GM19395 (cell line): Measurements from ENCODE around the gene MFSD11.
"Not testable (repeated sequence)": the region's sequence is repeated elsewhere in the genome, so short reads cannot be mapped to it uniquely, and the experiment has no call there.

Source experiments
- ATAC-seq: cut with Tn5 transposase; IDR thresholded peaks from one replicate; pipeline ENCODE4 v1.9.1; 2021; ENCODE audit warnings: mild to moderate bottlenecking, moderate library complexity; ENCODE audit not compliant: unreplicated experiment

Gene MFSD11

DNA sequence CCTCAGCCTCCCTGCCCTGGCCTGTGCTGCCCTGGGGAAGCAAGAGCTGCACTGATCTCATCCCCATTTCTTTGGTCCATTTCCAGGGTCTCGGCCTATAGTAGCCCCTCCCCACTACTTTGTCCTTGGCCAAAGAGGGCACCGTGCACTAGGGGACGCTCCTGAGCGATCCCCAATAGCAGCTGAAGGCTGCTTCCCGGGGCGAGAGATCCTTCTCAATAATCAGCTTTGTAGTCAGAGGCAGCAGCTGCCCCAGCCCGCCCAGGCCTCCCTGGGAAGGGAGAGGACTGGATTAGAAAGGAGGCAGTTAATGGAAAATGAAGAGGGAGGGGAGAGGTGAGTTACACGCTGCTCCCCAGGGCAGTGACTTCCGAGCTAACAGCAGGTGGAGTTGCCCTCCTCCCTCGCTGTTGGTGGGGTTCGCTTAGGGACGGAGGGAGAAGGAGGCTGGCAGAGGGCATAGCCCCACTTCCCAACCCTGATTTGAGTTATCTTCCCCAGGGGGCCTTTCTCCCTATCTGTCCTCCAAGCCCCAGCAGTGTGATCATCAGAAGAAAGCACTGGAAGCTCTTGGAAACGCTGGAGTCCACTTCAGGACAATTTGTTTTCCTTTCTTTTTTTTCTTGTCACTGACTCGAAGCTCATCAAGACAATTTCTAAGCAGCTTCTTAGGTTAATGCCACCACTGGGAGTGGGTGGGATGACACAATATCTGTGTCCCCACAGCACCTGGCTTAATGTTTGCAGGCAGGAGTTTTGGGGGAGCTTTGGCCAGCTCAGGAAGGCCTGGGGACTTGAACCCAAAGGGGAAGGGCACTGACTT, 29.7 kb upstream of the MFSD11 start:
- no peak for ATAC-seq

DNA sequence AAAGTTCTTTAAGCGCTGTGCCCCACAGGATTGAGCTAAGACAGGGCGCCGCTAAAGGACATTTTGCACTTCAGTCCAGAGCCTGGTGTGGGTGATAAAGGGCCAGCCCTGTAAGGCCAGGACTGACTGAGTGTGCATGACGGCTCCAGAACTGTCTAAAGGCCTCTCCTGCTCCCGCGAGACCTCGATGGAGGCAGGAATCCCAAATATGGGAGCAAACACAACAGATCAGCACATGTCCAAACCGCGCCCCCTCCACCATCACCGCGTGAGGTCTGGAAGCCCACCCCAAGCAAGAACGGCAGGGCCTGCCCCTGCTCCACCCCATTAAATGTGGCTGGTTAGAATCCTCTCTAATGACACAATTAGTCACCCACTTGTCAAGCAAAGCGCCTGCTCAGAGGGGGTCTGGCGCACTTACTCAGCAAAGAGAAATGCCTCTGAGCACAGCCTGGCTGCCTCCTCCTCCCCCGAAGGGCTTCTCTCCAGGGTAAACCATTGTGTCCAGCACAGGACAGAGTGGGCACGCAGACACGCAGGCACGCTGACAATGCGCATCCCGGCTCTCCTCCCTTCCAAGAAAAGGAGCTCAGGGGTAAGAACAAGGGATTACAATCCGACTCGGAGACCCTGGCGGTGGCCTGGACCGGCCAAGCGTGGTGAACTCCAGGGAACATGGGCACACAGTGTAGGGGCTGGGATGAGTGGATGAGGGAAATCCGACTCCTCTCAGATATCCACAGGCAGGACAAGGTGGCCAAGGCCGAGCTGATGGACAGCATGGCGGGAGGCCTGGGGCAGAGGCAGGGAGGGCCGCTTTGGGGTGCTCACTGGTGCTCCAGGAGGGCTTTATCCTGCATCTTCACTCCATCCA, 28.6 kb upstream of the MFSD11 start:
- no peak for ATAC-seq

DNA sequence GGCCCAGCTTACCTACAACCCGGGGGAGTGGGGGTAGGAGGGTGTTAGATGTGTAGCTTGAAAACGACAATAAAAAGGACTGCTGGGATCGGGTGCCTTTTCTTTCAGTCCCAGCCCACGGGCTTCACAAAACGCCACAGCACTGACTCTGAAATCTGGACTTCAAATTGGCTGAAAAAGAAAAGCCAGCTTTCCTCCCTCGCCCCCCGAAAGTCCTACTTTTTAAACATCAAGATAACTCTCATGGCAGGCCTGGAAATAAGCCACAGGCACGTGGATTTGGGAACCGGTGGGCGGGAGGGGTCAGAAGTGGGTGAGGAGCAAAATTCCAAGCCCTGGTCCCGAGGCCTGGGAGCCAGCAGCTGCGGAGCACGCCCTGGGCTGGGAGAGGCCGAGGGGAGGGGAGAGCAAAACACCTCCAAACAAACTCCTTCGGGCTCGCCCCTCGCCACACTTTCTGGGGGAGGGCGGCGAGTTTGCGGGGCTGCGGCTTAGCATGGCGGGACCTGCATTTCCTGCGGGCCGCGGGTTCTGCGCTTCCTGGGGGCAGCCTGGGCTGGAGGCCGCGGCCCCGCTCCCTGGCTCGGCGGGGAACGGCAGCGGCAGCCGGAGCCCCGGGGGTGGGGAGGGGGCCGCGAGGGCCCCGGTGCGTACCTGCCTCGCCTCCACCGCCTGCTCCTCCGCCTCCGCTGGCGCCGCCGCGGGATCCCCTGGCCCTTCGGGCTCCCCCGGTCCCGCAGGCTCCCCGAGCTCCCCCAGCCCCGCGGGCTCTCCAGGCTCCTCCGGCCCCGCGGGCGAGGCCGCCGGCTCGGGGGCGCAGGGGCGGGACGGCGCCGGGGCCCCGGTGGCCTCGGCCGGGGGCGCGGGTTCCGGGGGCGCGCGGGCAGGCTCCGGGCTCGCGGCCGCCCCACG, 27.7 kb upstream of the MFSD11 start:
- not testable (repeated sequence) for ATAC-seq

DNA sequence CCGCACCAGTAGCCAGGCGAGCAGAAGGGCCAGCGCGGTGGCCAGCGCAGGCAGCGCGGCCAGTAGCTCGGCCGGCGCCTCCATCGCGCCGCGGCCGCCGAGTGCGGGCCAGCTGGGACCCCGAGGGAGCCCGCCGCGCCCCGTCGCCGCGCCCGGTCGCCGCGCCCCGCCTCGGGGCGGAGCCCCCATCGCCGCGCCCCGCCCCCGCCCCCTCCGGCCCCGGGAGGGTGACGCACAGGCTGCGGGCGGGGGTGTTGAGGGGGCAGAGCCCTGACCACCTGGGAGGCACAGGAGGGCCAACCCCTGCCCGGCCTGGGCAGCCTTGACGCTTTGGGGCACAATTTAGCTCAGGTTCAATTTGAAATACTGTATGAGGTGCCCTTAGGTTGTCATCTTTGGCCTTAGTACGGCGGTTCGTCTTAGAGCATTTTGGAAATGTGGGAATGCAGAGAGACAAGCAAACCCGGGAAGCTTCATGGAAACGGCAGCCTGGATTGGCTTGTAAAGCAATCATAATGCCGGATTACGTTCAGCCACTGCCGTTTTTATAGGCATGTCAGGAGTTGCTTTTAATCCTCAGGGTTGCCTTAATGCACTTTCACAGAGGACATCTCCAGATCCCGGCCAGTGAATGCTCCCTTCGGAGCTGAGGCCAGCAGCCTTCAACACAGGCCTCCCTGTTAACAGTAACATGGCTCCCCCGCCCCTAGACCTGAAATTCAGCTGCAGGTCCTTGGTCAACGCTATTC, 26.9 kb upstream of the MFSD11 start, which contains the start of gene MXRA7:
MXRA7 (minus strand) TSS at position 103 of the 749 bp plus-strand sequence; CDS start at position 84, 19 bp downstream.
- no peak for ATAC-seq

DNA sequence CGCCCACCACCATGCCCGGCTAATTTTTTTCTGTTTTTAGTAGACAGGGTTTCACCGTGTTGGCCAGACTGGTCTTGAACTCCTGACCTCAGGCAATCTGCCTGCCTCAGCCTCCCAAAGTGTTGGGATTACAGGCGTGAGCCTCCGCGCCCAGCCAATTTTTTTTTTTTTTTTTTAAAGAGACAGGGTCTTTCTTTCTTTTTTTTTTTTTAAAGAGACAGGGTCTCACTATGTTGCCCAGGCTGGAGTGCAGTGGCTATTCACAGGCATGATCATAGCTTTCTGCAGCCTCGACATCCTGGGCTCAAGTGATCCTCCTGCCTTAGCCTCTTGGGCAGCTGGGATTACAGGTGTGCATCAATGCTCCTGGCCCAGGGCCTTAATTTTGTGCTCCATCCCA, 25.6 kb upstream of the MFSD11 start:
- ATAC-seq: not testable (repeated sequence)

DNA sequence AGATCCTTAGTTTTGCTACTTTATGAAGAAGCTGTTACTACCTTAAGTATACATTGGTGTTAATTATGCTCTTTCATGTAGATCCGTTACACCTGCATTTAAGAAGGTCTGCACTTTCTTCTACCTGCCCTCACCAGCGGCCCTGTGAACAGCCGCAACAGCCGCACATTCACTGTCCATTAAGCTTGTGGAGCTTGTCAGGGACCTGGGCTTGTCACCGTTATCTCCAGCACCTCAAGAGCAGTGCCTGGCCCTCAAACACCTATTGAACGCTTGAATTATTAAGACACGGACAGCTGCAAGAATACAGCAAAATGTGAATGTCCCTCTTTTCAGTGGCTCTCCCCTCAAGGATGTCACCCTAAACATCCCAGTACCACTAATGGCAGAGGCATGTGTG, 24.2 kb upstream of the MFSD11 start:
- no peak for ATAC-seq

DNA sequence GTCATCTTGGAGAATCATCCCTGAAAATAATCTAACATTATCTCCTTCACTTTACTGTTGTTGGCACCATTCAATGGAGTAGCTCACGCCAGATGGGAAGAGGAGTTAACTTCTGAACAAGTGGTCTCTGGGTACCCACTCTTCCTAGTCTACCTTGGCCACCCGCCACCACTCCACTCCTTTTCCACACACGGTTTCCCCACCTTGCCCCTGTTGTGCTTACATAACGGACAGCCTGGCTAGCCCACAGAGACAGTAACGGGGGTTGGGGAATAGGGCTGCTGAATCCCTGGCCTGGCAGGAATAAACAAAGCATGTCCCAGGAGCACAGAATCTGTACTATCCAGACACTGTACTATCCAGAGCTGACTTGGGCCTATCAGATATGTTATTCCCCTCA, 23.6 kb upstream of the MFSD11 start:
- no peak for ATAC-seq

DNA sequence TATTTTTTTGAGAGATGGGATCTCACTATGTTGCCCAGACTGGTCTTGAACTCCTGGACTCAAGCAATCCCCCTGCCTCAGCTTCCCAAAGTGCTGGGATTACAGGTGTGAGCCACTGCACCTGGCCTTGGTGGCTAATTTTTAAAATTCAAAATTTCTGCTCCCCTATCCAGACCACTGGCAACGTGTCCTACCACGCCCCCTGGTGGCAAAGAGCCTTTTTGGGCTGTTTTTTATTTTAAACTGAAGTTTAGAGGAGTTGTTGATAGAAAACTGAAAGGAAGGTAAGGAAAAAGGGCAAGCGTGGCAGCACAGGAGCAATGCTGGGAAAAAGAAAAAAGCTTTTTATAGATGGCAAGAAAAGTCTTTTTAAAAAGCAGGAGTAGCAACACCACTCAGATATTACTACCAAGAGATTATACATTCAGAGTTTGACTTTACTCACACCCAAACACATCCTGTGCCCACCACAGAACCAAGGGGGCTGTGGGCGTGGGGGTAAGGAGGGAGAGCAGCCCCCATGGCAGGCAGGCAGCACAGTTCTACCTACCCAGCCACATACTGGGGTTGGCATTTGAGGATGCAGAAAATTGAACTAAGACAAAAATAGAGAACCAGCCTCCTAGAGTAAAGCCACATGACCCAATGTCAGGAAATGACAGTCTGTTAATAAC, 23.0 kb upstream of the MFSD11 start:
- ATAC-seq: no peak

DNA sequence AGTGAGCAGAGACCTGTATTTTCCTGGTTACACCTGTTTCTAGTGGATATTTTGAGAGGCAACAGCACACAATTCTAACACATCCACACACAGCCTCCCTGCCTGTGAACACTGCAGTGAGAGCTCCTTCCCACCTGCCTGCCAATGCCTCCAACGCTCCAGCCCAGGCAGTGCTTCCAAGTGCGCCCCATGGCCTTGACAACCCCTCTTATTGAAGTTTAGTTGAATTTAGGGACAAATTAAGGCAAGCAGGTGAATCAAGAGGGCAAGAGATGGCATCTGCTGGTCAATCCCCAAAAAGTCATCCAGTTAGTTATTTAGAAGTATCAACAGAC, 22.5 kb upstream of the MFSD11 start:
- no peak for ATAC-seq

DNA sequence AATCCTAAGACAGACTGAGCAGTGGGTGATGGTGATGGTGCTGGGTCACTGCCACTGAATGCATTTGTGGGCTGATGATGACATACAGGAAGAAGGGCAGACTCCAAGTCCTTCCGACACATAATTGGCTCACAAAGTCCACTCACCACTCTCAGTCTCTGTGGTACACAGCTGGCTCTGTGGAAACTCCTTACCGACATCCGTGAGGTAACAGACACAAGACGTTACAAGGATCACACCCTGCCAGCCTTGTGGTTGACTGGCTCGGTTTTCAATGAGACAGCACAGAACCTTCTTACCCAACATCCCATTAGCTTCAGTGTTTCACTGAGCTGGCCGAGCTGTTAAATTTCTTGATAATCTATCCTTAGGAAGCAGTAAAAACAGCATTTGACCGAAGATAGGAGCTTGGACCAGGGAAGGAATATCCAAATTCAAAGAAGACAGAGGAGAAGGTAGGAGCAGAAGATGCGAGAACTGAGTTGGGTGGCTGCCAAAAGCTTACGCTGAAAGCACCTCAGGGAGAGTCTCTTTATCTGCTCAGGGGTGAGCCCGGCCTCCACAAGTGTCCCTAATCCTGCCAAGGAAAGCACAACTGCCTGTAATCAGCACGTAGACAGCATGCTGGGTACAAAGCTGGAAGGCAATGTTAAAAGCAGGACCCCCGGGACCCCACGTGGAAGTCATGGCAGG, 21.6 kb upstream of the MFSD11 start:
- ATAC-seq: no peak

DNA sequence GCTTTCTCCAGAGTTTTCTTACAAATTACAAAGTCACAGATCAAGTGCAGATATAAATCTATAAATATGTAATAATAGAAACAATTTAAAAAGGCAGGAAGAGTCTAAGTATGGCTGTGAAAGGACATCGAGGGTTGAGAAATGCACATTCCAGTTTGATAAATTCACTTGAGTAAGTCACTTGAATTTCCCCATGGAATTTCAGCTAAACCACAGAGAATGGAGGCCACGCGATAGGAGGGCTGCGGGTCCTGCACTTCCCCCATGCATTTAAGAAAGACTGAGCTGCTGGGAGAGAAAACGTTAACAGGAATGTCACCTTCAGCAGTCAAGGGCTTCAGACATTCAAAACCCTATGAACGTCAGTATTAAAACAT, 21.1 kb upstream of the MFSD11 start:
- ATAC-seq: no peak

DNA sequence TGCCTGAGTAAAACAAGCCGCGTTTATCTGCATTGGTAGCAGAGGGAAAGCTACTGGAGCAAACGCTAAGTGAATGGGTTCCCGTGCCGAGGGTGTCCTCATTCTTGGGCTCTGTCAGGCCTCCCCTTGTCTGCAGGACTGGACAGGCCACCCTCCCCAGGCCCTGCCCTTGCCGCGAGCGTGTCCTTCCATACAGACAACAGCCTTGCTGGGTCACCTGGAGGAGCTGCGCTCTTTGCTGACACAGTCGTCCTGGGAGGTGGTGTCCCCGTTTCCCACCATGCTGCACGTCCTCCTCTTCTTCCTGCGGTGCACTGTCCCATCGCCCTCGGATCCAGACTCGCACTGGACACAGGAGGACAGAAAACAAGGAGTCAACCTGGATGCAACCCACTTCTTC, 19.4 kb upstream of the MFSD11 start:
- ATAC-seq: no peak

DNA sequence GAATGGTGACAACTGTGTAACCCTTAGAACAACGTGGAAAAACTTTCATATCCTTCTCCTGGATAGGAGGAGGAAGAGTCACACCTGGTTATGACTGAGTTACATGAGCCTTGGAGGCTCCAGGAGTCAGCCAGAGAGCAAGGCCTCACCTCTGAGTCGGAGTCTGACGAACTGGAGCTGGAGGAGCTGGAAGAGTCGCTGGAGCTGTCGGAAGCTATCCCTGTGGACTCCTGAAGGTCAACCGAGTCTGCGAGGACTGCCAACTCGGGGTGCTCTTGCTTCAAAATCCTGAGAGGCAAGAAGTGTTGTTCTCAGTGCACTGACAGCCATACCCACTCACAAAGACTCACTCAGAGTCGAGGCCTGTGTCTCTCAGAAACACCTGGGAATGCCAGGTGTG, 17.7 kb upstream of the MFSD11 start:
- ATAC-seq: no peak

DNA sequence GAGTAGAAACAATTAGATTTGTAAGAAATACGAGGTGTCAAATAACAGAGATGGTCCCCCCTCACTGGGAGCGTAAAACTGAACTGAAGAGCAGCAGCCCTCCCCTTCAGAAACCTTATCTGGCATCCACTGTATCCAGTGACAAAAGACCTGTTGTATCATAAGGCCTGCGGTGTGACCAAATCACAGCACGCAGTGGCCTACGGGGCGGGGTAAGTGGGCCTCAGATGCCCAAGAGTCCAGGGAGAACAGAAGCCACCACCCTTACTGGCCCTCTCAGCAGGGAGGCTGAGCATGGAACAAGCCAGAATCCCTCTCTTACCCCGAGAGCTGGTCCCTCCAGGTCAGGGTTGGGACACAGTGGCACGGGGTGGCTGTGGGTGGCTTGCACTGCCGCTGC, 17.0 kb upstream of the MFSD11 start:
- no peak for ATAC-seq

DNA sequence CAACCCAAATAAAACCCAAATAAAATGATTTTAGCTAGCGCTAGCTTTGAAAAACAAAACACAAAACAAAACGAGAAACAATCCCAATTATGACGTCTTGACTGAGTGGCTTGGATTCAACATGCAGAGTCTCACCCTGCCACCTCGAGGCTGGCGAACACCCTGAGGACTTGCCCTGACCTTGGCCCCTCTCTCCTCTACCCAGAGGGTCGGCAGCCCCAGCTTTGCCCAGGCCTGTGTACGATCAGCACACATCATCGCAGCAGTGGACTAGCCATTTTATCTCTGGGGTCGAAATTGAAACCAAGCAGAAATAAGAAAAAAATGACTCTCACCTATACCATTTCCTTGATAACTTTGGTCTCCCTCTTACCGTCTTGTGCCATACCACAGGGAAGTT, 16.5 kb upstream of the MFSD11 start:
- ATAC-seq: no peak

DNA sequence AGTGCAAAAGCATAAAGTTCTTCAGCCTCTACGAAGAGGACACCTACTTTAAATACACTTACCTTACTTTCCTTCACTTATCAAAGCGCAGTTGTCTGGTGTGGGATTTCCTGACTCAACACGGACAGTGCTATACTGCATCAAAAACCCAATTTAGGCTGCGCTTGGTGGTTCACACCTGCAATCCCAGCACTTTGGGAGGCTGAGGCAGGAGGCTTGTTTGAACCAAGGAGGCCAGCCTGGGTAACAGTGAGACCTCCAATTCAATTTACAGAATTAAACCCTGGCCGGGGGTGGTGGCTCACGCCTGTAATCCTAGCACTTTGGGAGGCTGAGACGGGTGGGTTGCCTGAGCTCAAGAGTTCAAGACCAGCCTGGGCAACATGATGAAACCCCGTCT, 15.6 kb upstream of the MFSD11 start:
- ATAC-seq: no peak

DNA sequence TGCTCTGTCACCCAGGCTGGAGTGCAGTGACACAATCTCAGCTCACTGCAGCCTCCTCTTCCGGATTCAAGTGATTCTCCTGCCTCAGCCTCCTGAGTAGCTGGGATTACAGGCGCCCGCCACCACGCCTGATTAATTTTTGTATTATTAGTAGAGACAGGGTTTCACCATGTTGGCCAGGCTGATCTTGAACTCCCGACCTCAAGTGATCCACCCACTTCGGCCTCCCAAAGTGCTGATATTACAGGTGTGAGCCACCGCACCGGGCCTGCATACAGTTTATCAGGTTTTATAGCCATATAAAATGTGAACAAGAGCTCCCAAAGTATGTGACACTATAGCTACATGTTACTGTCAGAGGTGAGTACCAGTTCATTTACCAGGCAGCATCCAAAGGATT, 14.9 kb upstream of the MFSD11 start:
- not testable (repeated sequence) for ATAC-seq

DNA sequence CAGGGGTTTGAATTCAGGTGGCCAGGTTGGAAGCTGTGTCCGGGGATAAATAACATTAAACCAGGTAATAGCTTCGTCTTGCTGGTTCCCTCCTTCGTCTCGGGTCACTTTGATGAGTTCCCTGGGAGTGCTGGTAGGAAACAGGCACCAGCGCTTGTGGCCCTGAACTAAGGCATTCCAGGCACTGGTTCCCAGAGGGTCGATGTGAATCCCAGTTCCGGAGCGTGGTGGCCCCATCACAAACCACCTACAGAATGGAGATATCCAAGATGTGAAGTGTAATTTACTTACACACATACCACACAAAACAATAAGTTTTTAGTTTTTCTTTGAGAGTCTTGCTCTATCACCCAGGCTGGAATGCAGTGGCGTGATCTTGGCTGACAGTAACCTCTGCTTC, 14.1 kb upstream of the MFSD11 start:
- no peak for ATAC-seq

DNA sequence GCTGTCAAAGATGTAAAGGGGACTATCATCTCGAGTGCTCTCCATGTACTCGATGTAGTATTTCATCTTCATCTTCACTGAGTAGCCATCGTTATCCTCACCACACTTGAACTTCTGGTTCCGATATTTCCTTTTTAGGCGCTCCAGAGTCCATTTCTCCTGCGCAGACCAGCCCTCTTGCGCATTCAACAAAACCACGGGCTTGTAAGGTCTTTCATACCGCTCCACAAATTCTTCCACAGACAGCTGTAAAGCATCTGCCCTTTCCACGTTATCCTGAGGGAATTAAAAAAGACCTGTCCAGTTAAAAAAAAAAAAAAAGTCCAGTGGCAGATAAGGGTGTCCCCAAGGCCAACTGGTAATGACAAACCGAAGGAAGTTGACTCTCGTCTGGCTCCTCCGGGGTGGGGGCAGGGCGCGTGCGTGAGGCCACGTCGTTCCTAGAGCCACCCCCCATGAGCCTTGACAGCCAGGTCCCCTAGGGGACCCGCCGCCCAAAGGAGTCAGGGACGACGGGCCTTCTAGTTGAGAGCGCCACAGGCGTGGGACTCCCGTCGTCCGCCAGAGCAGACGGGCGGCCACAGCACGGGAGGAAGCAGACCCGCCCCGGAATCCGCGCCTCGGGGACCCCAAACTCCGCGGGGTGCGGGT, 12.2 kb upstream of the MFSD11 start:
- peak; percentile 19 for ATAC-seq
